NOMO-1 treated with dmso at 0.1 percent for 144 hours (cell line): ENCODE measurements around the gene VAT1L.

Experiments
- DNase-seq: peaks from one replicate; lab custom pipeline; 2025; ENCODE audit not compliant: unreplicated experiment; lab: John Stamatoyannopoulos, UW

VAT1L gene

GRCh38 chr16:77947590-77947989, 159.2 kb downstream of the VAT1L start:
- DNase-seq, result peak; percentile 66

- DNase-seq, result no peak
Measured at GRCh38 chr16:77948835-77949234, 160.5 kb downstream of the VAT1L start.

- no peak for DNase-seq
Measured at GRCh38 chr16:77949445-77949844, 161.1 kb downstream of the VAT1L start.

GRCh38 chr16:77951788-77952187, 163.4 kb downstream of the VAT1L start:
- DNase-seq, result no peak

- no peak for DNase-seq
Measured at GRCh38 chr16:77955127-77955526, 166.8 kb downstream of the VAT1L start.

GRCh38 chr16:77956231-77956630, 167.9 kb downstream of the VAT1L start:
- DNase-seq, result no peak

- DNase-seq, result no peak
Measured at GRCh38 chr16:77960766-77961165, 172.4 kb downstream of the VAT1L start.

GRCh38 chr16:77961814-77962213, 173.4 kb downstream of the VAT1L start:
- DNase-seq, result no peak

GRCh38 chr16:77962689-77963088, 174.3 kb downstream of the VAT1L start:
- no peak for DNase-seq

- DNase-seq, result no peak
Measured at GRCh38 chr16:77963185-77964044, 175.1 kb downstream of the VAT1L start.

- DNase-seq, result no peak
Measured at GRCh38 chr16:77965346-77965745, 177.0 kb downstream of the VAT1L start.

GRCh38 chr16:77967054-77967904, 178.9 kb downstream of the VAT1L start:
- no peak for DNase-seq

GRCh38 chr16:77969861-77970260, 181.5 kb downstream of the VAT1L start:
- no peak for DNase-seq

GRCh38 chr16:77970371-77970770, 182.0 kb downstream of the VAT1L start:
- DNase-seq, result no peak

- peak; percentile 44 for DNase-seq
Measured at GRCh38 chr16:77971306-77972061, 183.1 kb downstream of the VAT1L start.

- no peak for DNase-seq
Measured at GRCh38 chr16:77972062-77972392, 183.7 kb downstream of the VAT1L start.

GRCh38 chr16:77974883-77975282, 186.5 kb downstream of the VAT1L start:
- DNase-seq, result no peak

- DNase-seq, result no peak
Measured at GRCh38 chr16:77975942-77976341, 187.6 kb downstream of the VAT1L start.

- peak; percentile 16 for DNase-seq
Measured at GRCh38 chr16:77977339-77977738, 189.0 kb downstream of the VAT1L start.

GRCh38 chr16:77985111-77985510, 196.7 kb downstream of the VAT1L start:
- no peak for DNase-seq

GRCh38 chr16:77986011-77986740, 197.8 kb downstream of the VAT1L start:
- DNase-seq, result no peak
